SHP77 treated with DMSO at 0.1 percent for 48 hours (cell line): Measurements from ENCODE around the gene ARID2.

ENCODE experiments used
- DNase-seq: peaks from one replicate; lab custom pipeline; 2025; lab: John Stamatoyannopoulos, UW

Gene ARID2

DNA sequence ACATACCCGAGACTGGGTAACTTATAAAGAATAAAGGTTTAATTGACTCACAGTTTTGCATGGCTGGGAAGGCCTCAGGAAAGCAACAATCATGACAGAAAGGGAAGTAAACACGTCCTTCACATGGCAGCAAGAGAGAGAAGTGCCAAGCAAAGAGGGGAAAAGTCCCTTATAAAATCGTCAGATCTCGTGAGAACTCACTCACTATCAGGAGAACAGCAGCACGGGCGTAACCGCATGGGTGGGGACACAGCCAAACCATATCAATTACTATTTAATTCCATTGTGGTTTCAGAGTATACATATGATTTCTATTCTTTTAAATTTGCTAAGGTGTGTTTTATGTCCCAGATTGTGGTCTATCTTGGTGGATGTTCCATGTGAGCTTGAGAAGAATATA, 142.9 kb downstream of the ARID2 start:
- DNase-seq: no peak

DNA sequence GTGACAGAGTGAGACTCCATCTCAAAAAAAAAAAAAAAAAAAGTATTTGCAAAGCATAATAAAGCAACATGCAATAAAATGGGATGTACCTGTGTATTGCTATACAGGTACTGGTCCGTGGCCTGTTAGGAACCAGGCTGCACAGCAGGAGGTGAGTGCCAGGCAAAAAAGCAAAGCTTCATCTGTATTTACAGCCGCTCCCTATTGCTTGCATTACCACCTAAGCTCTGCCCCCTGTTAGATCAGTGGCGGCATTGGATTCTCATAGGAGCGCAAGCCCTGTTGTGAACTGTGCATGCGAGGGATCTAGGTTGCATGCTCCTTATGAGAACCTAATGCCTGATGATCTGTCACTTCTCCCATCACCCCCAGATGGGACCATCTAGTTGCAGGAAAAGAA, 147.6 kb downstream of the ARID2 start:
- no peak for DNase-seq

DNA sequence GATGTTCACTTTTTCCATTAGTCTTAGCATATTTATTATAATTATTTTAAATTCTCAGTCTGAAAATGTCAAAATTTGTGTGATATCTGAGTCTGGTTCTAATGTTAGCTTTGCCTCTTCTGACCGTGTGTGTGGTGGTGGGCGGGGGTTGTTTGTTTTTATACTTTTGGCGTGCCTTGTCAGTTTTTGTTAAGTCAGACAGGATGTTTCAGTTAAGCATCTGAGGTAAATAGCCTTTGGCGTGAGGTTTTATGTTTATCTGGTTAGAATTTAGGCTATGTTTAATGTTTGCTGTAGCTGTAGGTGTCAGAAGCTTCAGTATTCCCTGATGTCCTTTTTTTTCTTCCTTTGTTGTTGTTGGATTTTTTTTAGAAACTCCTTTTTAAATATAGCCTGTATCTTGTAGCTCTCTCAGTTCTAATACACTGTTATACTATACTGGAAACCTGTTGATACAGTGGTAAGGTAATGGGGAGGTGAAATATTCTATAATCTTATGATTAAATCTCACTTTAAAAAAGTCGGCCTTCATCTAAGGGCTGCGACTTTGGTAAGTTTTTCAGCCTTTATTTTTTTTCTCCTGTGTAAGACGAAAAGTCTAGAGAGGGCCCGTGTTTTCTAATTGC, 149.2 kb downstream of the ARID2 start:
- DNase-seq: no peak

DNA sequence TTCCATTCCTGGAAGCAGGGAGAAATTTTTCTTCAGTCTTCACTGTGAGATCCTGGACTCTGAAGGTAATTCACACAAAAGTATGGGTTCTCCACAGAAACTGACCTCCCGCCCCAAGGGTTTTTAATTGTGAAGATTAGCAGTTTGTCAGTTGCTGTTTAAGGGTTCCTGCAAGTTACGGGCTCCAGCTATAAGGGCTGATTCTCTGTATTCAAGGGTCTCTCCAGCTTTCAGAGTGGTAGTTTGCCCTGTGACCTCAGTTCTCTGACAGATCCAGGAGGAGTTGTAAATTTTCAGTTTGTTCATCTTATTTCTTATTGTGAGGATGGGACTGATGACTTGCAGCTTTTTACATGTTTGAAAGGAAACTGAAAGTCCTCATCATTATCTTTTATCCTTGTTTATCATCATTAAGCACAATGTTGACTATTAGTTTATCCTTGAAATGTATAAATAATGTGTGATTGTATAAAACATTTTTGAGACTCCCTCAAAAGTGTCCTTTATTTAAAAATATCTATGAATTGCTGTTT, 149.9 kb downstream of the ARID2 start:
- no peak for DNase-seq

DNA sequence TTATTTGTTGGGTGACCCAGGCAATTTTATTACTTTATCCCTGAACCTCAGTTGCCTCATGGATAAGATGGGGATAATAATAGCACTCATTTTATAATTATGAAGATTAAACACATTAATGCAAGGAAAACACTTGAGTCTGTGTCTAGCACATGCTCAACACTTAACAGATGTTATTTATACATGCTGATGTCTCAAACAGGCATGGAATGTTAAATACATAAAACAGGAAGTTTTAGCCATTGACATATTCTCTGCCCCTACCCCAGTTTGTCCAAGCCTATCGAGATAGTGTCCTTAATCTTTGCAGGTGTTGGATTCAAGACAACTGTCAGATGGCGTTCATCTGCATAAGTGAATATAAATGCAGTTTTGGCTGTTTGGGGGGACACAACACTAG, 151.0 kb downstream of the ARID2 start:
- DNase-seq: no peak

DNA sequence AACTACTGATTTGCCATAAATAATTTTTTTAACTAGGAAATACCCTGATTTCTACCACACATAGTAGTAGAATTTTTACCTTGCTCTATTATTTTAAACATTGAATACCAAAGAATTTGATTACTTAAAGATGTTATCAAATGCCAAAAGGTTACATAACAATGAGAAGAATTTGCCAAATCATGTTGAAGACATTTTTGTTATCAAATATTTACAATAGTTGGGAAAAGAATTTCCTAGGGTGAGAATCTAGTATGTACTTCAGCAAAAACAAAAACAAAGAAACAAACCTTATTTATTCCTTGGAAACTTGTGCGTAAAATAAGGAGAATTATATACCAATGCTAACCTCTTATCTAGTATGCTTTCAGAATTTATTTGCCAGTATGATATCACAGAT, 153.7 kb downstream of the ARID2 start:
- DNase-seq: no peak

DNA sequence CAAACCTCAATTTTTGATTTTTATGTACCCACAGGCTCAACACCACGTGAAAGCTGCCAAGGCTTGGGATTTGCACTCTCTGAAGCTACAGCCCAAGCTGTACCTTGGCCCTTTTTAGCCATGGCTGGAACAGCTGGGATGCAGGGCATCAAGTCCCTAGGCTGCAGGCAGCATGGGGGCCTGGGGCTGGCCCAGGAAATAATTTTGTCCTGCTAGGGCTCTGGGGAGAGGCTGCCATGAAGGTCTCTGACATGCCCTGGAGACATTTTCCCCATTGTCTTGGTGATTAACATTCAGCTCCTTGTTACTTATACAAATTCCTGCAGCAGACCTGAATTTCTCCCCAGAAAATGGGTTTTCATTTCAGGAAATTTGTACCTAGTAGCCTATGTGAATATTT, 157.2 kb downstream of the ARID2 start:
- no peak for DNase-seq

DNA sequence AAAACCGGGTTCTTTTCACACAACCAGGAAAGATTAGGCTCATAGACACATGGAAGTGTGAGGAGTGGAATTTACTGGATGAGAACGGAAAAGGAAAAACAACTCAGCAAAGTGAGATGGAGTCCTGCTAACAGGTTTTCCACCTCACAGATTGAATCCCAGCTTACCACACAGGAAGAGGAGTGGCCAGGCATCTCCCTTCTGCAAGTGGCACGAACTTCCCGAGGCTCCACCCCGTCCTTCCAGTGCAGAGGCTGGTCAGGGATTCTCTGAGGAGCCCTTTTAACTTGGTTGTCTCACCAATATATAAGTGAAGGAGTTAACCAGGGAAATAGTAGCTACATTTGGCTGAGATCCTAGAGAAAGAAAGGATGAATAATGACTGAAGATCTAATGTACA, 158.0 kb downstream of the ARID2 start:
- no peak for DNase-seq

DNA sequence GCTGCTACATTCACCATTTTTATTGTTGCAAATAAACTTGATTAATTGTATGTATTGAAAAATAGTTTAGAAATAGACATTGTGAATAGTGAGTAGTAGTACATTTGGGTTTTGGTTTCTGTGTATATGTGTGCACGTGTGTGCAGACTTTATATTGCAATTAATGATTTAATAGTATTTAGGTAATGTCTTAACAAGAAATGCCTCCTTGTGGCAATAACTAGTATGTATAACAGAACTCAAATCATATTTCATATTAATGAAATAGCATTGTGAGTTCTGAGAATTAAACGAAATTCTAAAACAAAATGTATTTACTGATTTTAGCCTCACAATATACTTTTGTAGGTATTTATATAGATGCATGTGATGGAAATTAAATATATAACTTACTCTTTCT, 160.8 kb downstream of the ARID2 start:
- DNase-seq: no peak

DNA sequence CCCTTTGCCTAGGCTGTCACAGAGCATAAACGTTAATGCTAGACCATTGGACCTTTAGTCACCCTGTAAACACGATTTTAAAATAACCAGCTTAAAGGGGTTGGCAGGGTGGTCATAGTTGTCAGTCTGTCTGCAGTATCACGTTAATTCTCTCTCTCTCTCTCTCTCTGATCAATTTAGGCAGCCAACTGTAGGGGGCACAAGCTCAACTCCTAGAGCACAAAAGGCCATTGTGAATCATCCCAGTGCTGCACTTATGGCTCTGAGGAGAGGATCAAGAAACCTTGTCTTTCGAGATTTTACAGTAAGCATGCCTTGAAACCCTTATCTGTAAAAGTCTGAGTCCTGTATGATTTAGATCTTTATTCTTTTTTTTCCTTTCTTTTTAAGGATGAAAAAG, 163.7 kb downstream of the ARID2 start:
- no peak for DNase-seq

DNA sequence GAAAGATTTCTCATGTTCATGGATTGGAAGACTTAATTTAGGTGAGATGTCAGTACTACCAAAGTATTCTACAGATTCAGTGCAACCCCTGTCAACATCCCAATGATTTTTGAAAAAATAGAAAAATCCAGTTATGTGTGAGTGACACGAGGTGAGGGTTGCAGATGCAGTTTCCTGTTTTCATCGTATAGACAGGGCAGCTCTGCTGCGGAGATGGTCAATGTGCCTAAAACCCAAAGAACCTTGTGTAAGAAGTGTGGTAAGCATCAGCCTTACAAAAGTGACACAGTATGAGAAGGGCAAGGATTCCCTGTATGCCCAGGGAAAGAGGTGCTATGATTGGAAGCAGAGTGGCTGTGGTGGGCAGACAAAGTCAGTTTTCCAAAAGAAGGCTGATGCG, 166.5 kb downstream of the ARID2 start:
- DNase-seq: no peak

DNA sequence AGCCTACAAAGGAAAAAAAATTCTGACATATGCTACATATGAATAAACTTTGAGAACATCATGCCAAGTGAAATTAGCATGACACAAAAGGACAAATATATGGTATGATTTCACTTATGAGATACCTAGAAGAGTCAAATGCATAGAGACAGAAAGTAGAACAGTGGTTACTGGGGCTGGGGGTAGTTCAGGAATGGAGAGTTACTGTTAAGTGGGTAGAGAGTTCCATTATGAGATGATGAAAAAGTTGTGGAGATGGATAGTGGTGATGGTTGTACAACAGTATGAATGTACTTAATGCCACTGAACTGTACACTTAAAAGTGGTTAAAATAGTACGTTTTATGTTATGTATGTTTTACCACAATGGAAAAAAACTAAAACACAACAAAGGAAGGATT, 168.6 kb downstream of the ARID2 start:
- DNase-seq: no peak

DNA sequence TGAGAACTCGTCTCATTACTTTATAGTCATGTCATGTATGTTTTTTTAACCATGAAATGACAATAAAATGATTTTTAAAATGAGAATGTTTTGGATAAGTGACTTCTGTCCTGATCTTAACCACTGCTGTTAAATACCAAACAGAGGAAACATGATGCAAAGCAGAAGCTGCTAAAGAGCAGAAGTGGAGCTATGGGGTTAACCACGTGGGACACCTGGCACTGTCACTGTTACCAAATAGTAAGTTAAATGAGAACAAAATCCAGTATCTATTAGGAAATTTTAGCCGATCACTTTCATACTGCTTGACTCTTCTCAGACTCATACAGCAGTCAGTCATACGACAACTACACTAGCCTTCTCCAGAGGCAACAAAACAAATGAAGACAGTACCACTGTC, 178.4 kb downstream of the ARID2 start:
- no peak for DNase-seq

DNA sequence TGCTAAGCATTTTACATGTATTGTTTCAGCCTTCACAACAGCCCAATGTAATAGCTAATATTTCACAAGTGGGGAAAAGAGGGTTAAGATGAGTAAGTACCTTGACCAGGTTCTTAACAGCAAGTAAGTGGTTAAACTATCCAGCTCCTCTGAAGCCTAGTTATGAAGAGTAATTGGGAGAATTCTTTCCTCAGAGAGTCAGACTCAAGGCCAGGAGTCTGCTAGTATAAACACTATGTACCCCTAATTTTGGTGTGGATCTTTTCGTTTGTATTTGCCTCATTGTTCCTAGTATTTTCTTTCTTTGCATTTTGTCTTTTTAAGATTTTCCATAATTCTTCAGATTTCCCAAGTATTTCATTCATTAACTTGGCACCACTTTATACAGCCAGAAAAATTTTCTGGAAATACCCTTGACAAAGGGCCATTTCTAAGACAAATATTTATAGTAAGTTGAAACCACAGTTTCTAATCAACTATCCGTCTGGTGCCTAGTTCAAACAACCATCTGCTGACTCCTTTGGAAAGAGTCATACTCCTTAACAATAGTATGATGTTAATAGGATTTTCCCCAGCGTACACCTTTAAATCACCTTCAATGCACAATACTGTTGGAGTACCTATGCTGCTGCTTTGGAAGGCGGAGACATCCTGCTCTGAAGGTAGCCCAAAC, 179.7 kb downstream of the ARID2 start:
- no peak for DNase-seq

DNA sequence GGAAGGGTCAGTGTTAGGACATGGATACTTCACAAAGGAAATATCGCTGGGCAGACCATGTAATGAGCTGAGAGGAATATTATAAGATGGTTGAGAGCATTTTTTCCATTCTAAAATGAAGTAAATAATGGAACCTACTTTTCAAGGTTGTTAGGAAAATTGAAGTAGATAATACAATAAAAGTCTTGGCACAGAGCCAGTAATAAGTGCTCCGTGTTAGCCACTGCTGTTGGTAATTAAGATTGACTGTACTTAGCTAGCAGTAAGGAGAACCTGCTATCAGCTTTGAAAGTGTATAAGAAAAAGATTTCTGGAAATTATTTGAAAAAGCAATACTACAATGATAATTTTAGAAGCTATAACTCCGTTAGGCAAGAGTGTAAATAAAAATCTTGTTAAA, 183.3 kb downstream of the ARID2 start:
- DNase-seq: no peak

DNA sequence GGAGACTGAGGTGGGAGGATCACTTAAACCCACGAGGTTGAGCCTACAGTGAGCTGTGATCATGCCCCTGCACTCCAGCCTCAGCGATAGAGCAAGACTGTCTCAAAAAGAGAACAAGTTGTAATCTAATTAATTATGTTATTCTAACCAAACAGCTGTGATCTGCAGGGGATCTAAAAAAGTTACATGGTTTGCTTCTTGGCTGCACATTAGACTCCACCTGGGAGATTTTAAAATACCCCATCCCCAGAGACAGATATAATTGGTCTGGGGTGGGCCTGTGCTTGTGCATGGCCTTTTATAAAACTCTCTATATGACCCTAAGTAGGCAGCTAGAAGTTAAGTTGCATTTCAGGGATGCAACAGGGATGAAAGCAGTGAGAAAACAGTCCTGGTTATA, 184.1 kb downstream of the ARID2 start:
- no peak for DNase-seq

DNA sequence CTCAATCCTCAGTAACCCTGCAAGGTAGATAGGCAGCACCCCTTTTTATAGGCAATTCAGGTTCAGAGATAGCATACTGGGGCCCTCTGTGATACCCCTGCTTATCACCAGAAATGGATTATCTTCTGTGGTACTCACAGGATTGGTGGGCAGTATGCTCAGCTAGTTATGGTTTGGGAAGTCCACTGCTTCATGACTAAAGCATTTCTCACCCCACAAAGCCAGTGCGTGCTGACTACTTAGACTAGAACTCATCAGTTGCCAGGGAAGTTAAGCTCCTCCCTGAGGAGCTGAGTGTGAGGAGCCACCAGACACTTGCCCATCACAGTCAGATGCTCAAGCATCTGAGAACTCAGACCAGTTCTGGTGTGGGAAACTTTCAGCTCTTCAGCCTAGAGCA, 184.6 kb downstream of the ARID2 start:
- no peak for DNase-seq

DNA sequence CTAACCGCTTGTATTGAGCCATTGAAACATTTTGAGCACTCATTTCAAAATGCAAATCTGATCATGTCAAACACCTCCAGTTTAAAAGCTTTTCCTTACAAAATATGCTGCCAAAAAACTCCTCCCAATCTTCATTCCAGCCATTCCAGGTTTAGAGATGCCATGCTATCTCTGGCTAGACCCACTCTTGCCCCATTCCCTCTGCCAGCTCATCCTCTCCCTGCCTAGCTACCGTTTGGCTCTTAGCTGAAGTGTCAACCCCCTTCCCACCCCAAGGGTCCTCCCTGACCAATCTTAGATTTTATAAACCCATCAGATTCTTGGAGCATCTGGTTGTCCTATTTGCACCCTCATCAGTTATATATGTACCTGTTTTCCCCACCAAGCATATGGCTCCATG, 185.9 kb downstream of the ARID2 start:
- no peak for DNase-seq

DNA sequence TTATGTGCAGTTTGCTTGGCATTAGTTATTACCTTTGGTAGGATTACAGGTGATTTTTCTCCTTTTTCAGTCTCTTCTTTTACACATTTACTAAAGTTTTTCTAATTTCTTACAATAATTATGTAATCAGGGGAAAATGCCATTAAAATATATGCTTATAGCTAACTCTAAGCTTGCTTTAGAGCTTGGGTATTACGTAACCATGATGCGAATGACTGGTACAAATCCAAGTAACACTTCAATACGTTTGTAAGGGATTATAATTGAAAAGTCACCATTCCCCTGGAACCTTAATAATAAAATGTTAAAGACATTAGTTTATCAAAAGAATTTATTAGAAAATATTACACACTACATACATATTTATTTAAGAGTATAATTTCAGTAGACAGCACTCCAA, 189.3 kb downstream of the ARID2 start:
- no peak for DNase-seq

DNA sequence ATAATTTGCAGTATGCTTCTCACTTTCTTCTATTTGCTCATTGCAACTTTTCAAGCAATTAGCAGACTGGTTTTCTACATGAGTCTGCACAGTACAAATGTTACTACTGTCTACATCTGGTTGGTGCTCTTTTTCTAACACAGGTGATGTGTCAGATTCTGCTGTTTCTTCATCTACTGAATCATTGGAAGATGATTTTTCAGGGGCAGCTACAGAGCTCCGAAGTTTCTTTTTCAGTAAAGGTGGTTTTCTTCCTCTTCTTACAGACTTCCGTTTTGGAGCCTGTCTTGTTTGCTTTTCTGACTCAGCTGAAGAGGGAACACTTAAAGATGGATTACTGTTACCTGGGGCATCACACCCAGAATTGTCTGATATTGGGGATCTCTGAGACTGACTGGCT, 198.8 kb downstream of the ARID2 start:
- no peak for DNase-seq

DNA sequence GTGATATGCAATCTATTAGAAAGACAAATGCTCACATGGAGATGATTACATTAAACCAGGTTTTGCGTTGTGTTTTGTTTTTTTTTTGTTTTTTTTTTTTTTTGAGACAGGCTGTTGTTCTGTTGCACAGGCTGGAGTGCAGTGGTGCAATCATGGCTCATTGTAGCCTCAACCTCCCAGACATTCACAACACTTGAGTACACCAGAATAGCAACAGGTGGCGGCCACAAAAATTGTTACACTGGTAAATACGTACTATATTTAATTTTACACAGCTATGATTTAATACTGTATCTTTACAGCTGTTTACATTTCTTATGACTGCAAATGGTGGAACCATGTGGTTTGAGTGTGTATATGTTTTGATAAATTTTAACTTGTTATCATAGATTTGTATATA, 200.9 kb downstream of the ARID2 start:
- no peak for DNase-seq

DNA sequence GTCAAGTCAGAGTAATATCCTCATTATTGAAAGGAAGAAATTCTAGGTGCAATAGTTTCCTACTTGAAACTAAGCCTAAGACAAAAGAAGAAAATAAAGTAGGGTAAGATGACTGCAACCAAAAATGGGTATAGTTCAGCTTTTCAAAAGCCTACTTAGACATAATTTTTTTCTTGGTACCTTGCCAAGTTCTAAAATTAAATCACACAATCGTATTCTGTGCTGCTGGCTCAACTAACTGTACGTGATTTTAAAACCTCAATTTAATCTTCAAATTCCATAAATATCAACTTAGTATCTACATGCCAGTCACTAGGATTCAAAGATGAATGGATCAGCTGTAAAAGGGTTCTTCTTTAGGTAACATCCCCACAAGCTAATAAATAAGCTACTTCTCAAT, 204.0 kb downstream of the ARID2 start:
- no peak for DNase-seq

DNA sequence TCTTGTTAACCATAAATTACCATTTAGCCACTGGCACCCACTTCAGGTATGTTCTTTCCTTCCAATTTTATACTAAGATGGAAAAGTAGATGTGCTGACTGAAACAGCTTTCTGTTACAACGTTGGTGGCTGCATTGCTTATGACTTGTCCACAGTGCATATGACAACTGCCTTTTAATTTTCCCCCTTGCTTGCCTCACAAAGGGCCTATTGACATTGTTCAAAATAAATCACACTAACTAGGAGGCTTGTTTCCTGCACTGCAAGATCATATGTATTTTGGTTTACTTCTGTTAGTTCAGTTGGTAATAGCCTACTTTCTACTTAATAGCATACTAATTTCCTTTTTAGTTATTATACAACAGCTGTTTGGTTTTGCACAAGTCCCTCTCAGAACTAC, 205.4 kb downstream of the ARID2 start:
- DNase-seq: no peak

DNA sequence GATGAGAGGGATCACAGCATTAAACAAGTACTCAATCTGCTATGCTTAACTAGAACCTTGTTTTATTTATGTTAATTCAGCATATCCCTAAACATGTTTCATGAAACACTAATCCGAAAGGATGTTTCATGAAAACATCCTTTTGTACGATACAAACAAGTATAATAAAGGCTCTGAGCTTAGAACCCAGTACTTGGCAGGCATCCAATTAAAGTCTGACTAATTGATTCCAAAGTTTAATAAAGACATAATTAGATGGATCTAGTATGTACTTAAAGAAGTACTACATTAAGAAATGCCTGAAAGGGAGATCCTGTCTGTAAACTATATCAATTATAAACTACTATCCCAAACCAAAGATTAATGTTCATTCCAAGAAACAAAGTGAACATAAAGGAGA, 209.1 kb downstream of the ARID2 start:
- DNase-seq: no peak
